HL-60 (cell line): ENCODE data around the gene E4F1.

Experiments
- CTCF ChIP-seq: IDR thresholded peaks from one replicate; pipeline ENCODE4 v1.5.1; 2011; ENCODE audit warnings: low read length, control low read depth, inconsistent platforms; ENCODE audit not compliant: insufficient read depth
- GABPA ChIP-seq: IDR thresholded peaks from 2 replicates; pipeline ENCODE4 v1.6.1; 2012; ENCODE audit warnings: low read depth
- REST ChIP-seq: IDR thresholded peaks from 2 replicates; pipeline ENCODE4 v1.6.1; 2012; ENCODE audit warnings: low read depth; ENCODE audit not compliant: insufficient replicate concordance
- SPI1 ChIP-seq: IDR thresholded peaks from 2 replicates; pipeline ENCODE4 v1.6.1; 2012; ENCODE audit warnings: low read depth, mild to moderate bottlenecking, borderline replicate concordance

- no peak for TF ChIP-seq CTCF
- TF ChIP-seq REST, result no peak
- no peak for TF ChIP-seq SPI1
- TF ChIP-seq GABPA, result no peak
Observed at GRCh38 chr16:2216330-2216729, 7.1 kb upstream of the E4F1 start.
